ENCODE results near the gene CIRBP. TPM values are rescaled to one million over a fixed set of nuclear protein-coding genes. Genes with fewer than 3 reads are reported as not detected.

The CIRBP gene
- total and polyA plus RNA-seq, 2 donors (not counting 1 experiment from before 2014, with no cell fraction given): 643 to 1,164 TPM

DNA sequence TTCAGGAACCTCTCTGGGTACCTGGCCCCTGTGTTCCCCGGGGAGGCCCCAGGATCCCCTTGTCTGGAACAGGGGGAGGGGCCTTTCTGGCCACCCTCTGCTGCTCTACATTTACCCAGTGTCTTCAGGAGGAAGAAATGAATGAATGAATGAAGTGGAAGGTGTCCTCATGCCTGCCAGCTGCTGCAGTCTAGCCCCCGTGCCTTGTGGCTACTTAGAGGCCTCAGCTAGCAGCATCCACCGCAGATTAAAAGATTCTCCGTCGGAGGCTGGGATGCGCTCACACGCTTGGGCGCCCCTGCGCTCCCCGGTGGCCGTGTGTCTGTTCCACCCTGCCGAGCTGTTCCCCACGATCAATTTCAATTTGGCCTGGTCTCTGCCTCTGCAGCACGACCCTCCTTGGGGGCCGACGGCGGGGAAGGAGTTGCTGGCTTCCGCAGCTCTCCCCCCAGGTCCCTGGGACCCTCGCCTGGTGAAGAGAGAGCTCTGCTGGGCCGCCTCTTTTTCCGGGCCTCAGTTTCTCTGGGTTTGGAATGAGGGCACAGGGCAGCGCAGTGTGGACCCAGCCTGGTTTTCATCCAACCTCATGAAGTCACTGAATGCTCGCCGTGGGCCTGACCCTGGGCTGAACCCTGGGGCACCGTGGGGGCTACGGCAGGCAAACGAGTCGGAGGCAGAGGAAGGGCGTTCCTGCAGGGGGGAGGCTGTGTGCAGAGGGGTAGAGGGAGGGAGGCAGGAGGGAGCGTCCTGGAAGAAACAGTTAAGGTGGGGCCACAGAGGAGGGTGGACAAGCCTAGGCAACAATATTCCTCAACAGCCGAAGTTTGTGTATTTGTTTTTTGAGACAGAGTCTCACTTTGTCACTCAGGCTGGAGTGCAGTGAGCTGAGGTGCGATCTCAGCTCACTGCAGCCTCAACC lies 44.8 kb downstream of the CIRBP start:
- Mint-ChIP-seq H3K27ac (no peak overlapping the region), H3K4me3 (no peak overlapping the region), H3K9me3 (ENCODE audit: insufficient read depth) (no peaks in the 10 kb centered on the region), H3K27me3 (peaks cover 3% of the 10 kb centered on the region), H3K4me1 (no peaks in the 10 kb centered on the region)
- ATAC-seq (ENCODE audit: low read depth) (no peak), DNase-seq (no peak)
- H4K20me1 ChIP-seq (ENCODE audit: control insufficient read depth, insufficient read depth, low read length, poor library complexity, severe bottlenecking): no peaks in the 10 kb centered on the region
- no peak overlapping the region for H3K4me3 ChIP-seq (ENCODE audit: control extremely low read depth in 1 of 5, extremely low read depth in 1 of 5, insufficient read depth in 1 of 5, low read depth in 2 of 5, low read length in 4 of 5)
- peaks cover 0 to 9% (median 0%) of the 10 kb centered on the region in 3 donors for H3K9me3 ChIP-seq (ENCODE audit: control extremely low read depth in 1 of 3, control insufficient read depth in 2 of 3, insufficient read depth in 1 of 3, low read length in 2 of 3)
- CTCF ChIA-PET: interaction anchor here (0.5 to 2.4 kb wide), 3 partner anchors 8 to 58 kb away, joined by 3 to 26 read pairs (median 6); no protein-coding TSS in a partner anchor
- no peak overlapping the region for H3K4me2 ChIP-seq (replicated peaks; ENCODE audit: low read depth, low read length, poor library complexity, severe bottlenecking)
- no peak for TF ChIP-seq EZH2 (IDR thresholded peaks at IDR 0.05; ENCODE audit: borderline replicate concordance, insufficient read depth, low read depth, low read length, poor library complexity, severe bottlenecking)
- TF ChIP-seq, protein P1, sequence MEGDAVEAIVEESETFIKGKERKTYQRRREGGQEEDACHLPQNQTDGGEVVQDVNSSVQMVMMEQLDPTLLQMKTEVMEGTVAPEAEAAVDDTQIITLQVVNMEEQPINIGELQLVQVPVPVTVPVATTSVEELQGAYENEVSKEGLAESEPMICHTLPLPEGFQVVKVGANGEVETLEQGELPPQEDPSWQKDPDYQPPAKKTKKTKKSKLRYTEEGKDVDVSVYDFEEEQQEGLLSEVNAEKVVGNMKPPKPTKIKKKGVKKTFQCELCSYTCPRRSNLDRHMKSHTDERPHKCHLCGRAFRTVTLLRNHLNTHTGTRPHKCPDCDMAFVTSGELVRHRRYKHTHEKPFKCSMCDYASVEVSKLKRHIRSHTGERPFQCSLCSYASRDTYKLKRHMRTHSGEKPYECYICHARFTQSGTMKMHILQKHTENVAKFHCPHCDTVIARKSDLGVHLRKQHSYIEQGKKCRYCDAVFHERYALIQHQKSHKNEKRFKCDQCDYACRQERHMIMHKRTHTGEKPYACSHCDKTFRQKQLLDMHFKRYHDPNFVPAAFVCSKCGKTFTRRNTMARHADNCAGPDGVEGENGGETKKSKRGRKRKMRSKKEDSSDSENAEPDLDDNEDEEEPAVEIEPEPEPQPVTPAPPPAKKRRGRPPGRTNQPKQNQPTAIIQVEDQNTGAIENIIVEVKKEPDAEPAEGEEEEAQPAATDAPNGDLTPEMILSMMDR (IDR thresholded peaks at IDR 0.05): no peak
- H3K27ac ChIP-seq (ENCODE audit: low read length in 2 of 2): no peak overlapping the region
- intact Hi-C loops (cut with micrococcal nuclease): no loop called here
- no peaks in the 10 kb centered on the region for H3K36me3 ChIP-seq (replicated peaks in 1 of 2; ENCODE audit: control extremely low read depth in 1 of 2, control insufficient read depth in 1 of 2, extremely low read depth in 1 of 2, insufficient read depth in 2 of 2, low read length in 1 of 2)
- H3K4me1 ChIP-seq (ENCODE audit: control insufficient read depth in 2 of 2, insufficient read depth in 2 of 2, low read length in 2 of 2): peaks cover 9 to 12% of the 10 kb centered on the region in 2 donors
- 49% methylated on average over 30 of the region's 32 CpGs for WGBS (ENCODE audit: insufficient coverage)
- no peak overlapping the region for H3K9ac ChIP-seq (ENCODE audit: low read length)
- peaks cover 0 to 52% (median 15%) of the 10 kb centered on the region in 4 experiments for H3K27me3 ChIP-seq (replicated peaks in 1 of 4; ENCODE audit: control extremely low read depth in 1 of 4, control insufficient read depth in 3 of 4, insufficient read depth in 4 of 4, low read length in 3 of 4)
- H3K79me2 ChIP-seq (ENCODE audit: control insufficient read depth, insufficient read depth, low read length): no peaks in the 10 kb centered on the region
- POLR2A ChIA-PET: no interaction called here
- H2AFZ ChIP-seq (ENCODE audit: insufficient read depth, low read depth, low read length, poor library complexity, severe bottlenecking): no peak overlapping the region
